Activated CD8-positive, alpha-beta memory T cell treated with anti-CD3 and anti-CD28 coated beads, Interleukin-2, amount 50 U/mL, for 24 hours (primary cell): ENCODE data around the gene DYRK2.
"Not testable (repeated sequence)": the region's sequence is repeated elsewhere in the genome, so short reads cannot be mapped to it uniquely, and the experiment has no call there.

Source experiments
- DNase-seq: peaks from one replicate; pipeline ENCODE4 v3.0.0-alpha.2; 2020; ENCODE audit errors: extremely low read depth

DYRK2 gene

DNA sequence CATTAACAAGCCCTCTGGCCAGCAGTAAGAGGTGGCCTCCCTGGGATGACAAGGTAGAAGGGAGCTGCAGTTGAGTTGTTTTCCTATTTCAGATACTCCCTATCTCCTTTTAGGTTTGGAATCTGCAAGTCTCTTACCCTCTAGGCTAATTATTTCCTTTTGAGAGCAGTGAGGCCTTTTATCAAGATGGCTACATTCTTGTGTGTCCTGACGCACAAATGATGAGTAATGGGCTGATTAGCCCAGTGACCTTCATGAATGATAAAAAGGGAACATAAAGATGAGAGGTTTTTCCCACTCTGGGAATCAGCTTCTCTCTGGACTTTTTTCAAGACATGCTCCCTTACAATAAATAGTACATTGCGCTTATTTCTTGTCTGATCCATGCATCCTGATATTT, 22.9 kb downstream of the DYRK2 start:
- no peak for DNase-seq

DNA sequence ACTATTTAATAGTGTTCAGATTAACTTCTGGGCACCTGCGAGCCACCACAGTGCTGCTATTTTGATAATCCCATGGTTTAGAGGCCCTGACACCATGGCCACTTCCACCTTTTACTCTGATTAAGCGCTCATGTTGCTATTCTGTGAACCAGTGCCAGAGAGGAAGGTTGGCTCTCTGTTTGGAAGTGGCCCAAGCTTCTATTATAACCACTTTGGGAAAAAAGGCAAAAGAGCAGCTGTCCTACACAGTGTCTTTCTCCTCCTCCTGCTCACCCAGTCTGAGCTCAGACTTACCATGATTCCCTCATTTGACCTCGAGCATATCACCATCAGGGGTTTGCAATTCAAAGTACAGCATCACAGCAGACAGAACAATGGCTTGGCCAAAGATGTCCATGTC, 23.3 kb downstream of the DYRK2 start:
- no peak for DNase-seq

DNA sequence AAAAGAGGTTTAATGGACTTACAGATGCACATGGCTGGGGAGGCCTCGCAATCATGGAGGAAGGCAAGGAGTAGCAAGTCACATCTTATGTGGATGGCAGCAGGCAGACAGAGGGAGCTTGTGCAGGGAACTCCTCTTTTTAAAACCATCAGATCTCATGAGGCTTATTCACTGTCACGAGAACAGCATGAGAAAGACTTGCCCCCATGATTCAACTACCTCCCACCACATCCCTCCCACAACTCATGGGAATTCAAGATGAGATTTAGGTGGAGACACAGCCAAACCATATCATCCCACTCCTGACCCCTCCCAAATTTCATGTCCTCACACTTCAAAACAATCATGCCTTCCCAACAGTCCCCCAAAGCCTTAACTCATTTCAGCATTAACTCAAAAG, 24.0 kb downstream of the DYRK2 start:
- DNase-seq = not testable (repeated sequence)

DNA sequence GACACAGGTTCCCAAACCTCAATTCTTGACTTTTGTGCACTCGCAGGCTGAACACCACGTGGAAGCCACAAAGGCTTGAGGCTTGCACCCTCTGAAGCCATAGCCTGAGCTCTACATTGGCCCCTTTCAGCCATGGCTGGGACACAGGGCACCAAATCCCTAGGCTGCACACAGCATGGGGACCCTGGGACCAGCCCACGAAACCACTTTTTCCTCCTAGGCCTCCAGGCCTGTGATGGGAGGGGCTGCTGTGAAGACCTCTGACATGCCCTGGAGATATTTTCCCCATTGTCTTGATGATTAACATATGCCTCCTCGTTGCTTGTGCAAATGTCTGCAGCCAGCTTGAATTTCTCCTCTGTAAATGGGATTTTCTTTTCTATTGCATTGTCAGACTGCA, 25.0 kb downstream of the DYRK2 start:
- DNase-seq = not testable (repeated sequence)

DNA sequence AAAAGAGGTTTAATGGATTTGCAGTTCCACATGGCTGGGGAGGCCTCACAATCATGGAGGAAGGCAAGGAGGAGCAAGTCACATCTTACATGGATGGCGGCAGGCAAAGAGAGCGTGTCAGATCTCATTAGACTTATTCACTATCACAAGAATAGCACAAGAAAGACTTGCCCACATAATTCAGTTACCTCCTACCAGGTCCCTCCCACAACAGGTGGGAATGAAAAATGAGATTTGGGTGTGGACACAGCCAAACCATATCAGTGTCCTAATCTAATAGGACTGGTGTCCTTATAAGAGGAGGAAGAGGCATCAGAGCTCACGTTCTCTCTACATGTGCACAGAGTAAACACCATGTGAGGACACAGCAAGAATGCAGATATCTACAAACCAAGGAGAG, 25.9 kb downstream of the DYRK2 start:
- no peak for DNase-seq

DNA sequence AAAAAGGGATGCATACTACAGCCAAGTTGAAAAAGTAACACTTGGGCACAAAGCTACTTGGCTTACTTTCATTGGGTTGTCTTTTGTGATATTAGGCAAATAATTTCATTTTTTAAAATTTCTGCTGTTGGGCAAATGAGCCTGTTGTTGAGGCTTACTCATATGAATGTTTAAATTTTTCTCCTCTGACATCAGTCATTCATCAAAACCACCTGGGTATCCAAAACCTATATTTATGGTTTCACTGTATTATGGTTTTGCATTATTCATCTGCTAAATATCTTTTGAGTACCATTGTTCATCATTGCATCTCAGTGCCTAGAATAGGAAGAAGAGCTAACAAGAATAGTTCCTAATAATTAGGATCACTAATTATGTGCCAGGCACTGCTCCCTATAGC, 28.1 kb downstream of the DYRK2 start:
- DNase-seq = no peak

DNA sequence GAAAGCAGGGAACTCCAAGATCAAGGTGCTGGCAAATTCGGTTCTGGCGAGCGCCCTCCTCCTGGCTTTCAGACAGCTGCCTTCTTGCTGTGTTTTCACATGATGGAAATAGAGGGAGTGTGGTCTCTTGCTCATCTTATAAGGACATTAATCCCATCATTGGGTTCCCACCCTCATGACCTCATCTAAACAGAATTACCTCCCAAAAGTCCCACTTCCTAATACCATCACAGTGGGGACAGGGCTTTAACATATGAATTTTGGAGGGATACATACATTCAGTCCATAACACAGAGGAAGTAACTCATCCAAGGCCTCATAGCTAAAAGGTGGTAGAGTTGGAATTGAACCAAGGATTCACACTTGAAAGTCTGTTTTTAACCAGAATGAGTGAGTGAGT, 28.6 kb downstream of the DYRK2 start:
- no peak for DNase-seq

DNA sequence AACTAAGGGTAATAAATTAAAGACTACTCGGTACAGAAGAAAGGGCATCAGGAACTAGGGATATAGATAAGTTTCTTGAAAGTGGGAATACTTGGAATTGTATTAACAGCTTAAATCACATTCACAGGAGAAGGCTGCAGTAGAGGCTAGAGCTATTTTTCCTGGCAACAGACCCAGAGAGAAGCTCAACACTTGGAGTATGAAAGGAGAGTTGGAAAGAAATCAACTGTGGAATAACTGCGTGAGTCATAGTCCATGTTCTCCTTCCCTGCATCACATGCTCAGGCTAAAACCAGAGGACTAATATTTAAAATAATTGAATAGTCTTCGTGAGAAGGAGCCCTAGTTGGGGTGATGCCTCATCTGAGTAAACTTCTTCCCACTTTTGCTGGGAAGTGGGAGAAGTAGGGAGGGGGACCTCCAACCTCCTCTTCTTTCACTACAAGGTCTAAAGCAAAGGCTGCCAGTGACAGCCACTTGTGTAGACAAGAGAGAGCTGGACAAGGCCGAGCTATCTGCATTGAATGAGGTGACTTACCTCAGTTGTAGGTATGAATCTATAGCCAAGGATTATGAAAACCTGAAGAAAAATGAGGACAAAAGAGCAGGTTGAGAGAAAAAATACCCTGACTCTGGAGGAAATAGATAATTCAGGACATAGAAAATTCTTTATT, 32.7 kb downstream of the DYRK2 start:
- no peak for DNase-seq

DNA sequence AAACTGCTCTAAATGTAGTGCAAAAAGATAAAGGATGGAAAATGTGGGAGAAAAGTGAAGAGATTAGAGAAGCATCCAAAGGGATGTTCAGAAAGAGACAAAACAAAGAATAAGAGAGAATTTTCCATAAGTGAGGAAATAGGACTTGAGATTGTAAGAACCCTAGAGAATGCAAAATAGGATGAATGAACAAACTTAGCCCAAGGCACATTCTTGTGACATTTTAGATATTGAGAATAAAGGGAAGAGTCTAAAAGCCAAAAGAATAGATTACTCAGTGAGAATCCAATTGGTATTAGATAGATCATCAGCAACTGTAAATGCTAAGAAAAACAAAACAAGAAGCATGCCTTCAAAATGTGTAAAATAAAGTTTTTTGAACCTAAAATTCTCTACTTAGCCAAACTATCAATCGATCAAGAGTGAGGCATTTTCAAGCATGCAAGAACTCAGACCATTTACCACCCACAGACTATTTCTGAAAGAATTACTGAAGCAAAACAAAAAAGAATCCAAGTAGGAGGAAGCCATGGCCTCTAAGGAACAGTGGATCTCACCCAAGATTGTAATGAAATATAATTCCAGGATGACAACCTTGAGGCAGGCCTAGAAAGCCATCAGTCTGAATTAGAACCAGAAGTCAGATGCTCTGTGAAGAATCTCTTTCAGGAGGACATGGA, 33.5 kb downstream of the DYRK2 start:
- no peak for DNase-seq

DNA sequence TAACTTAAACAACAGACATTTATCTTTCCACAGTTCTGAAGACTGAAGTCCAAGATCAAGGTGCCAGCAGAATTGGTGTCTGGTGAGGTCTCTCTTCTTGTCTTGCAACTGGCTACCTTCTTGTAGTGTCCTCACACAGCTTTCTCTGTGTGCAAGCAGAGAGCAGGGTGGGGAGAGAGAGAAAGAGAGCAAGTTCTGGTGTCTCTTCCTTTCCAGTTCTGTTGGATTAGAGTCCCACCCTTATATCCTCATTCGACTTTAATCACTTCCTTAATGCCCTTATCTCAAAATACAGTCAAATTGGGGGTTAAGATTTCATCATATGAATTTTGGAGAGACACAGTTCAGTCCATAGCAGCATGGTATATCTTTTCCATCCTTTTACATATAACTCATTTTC, 40.8 kb downstream of the DYRK2 start:
- DNase-seq = no peak

DNA sequence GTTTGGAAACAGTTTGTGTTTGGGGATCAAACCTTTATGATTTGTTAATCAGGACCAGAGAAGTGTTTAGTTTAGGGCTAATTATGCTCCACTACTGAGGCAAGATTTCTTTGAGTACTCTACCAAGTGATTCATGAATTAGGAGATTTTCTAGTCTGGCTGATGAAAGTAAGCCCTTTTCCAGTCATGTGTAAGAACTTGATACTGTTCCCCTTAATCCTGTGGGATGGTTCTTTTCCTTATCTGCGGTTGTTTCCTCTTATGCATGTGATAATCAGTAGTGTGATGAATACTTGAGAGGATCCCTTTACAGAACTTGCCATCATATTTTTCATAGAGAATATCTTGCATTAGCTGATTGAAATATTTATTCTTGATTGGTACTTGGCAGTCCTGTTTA, 42.1 kb downstream of the DYRK2 start:
- no peak for DNase-seq

DNA sequence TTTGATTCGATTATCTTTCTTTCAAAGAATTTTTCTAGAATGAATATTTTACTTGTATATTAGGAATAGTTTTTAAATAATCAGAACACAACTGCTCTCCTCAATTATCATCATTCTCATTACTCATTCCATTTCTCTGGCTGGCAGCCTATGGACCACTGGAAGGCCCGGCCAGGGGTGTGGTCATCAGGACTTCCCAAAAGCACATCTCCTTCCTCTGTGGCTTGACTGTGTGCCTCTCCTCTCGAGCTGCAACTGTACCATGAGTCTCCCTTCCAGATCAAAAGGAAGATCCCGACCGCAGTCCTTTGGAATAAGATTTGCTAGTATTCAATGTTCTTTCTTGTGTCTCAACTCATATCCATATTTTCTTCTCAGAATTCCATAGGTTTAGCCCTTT, 42.7 kb downstream of the DYRK2 start:
- no peak for DNase-seq

DNA sequence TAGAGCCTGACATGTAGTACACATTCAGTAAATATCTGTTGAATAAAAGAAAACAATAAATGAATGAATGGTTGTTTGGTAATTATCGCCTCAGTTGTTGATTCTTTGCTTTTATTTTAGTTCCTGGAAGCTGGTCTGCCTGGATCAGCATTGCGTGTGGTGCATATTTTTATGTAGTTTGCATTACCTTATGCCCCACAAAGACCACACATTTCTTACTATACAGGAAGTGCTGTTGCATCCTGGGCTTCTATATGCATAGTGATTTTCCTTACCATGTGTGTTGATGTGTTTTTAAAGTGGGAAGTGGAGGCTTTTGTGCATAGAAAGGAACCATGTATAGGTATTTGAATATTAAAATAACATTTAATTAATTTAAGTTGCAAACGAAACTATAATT, 43.6 kb downstream of the DYRK2 start:
- DNase-seq = no peak

DNA sequence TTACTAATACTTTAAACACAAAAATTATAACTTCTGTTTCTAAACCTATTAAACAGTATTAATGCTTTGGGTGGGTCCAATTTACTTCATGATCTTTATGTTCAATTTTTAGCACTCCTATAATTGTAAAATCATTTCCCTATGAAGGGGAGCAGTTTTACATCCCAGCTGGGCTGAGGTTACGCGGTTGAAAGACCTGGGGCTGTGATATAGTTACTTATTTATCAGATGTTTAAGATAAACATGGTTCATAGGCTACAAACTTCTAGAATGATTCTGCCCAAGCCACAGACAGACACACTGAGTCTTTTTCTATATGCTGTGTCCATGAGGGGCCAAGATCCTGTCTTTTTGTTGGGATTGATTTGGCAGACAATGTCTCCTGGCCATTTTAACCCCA, 44.4 kb downstream of the DYRK2 start:
- DNase-seq = no peak

DNA sequence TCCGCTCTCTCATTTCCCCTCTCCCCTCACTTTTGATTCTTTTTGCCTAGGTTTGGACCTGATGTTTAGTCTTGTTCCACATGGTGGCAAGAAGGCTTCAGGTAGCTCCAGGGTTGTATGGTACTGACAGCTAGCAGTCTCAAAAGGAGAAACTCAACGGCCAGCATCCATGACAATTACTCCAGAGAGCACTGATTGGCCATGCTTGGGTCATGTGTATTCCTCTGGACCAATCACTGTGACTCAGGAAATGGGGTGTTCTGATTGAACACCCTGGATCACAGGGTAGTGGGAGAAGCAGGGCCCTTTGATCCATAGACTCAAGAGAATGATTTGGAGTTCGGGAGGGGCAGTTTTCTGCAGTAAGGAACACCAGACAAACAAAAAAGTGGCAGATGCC, 45.3 kb downstream of the DYRK2 start:
- DNase-seq = no peak

DNA sequence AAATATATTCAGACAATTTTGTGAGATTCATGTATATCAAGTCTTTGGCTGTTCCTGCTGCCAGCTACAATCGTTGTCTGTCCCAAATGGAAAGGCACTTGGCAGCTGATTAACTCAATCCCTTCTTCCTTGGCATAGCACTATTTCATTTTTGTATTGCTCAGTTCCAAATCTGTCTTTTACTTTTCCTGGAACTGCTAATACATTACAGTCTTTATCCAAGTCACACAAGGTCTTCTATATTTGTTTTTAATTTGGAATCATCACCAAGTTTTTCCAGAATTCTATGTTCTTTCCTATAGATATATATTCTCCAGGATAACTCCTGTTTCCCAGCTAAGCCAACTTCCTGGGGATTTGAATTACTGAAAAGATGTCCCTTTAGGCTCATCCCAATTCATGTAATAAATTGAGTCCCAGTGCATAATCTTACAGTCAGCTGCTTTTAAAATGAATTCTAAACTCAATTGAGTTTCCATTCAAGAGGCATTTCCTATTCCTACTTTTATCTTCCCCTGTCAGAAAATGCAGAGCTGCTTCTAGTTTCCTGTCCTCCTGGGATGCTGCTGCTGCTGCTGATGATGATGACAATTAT, 45.9 kb downstream of the DYRK2 start:
- DNase-seq = no peak

DNA sequence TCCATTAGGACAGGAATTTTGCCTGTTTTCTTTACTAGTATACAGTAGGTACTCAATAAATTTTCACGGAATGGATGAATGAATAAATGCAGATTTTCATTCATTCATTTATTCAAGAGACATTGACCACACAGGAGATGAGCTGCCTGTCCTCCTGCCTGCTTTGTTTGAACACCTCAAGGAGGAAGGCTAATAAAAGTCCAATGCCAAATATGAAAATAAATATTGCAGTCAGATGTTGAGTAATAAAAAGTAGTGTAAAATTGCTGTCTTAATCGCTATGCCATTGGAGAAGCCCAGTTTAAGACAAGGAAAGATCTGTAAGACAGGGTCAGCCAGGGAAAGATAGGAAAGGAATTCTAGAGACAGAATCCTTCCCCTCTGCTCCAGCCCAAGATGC, 47.4 kb downstream of the DYRK2 start:
- DNase-seq = no peak

DNA sequence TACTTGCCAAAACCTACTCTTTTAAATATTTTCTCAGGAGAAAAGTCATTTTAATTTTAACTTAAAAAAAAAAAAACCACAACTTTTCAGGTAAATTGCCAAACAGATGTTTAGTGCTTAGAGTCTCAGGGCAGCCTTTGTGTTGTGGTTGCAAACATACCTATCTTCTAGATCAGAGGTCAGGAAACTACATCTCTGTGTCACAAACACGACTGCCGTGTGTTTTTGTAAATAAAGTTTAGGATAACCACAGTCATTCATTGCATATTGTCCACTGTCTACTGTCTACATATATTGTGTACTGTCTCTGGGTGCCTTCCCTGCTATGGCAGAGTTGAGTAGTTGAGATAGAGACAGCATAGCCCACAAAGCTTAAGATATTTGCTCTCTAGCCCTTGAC, 48.9 kb downstream of the DYRK2 start:
- no peak for DNase-seq

DNA sequence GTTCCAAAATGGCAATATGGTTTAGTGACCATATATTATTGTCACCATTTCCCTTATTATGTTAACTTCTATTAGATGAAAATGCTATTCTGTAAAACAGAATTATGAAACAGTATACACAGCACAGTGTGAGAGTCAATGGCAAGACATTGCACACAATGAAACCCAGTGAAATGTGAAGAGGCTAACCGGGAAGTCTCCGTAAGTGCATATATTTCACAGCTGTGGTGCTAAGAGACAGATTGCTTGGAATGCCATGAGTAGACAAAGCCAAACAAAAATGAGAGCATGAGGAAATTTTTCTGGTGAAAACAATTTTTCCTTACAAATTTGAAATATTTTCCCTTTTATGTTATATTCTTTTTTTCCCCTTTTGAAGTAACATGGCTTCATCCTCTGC, 49.4 kb downstream of the DYRK2 start:
- DNase-seq = no peak

DNA sequence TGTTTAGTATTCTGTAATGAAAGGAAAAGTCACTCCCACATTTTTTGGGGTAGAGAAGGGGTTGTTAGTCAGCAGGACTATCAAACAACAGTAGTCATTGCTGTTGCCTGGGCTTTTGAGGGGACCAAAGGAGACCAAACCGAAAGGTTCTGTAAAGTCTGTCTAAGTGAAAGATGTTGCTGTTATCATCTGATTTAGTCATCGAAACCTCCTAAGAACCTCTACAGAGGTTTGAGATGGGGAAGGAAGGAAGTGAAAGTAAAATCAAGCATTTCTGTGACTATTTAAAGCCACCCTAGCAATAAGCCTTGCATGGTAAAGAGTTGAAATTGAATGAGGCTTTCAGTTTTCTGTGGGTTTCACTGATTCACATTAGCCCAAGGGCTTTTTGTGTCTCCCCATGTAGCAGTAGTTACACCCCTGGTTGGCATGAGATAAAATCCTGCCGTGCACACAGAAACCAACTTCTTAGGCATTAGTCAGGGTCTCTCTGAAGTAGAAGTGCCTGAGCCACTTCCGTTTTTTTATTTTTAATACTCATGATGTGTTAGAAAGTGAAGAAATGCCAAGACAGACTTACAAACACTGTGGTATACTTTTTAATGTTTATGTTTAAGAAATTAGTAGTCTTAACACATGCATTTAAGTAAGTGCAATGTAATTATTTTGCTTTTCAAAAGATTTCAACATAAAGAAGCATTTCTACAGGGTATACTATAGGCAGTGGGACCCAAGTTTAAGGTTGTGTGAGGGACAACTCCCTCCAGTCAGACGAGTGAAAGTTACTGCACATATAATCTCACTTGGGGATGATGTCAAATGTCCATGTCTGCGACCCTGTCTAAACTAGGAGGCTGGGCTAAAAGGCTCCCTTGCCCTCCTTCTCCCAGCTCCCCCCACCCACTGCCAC, 50.4 kb downstream of the DYRK2 start:
- DNase-seq = peak; percentile 33

DNA sequence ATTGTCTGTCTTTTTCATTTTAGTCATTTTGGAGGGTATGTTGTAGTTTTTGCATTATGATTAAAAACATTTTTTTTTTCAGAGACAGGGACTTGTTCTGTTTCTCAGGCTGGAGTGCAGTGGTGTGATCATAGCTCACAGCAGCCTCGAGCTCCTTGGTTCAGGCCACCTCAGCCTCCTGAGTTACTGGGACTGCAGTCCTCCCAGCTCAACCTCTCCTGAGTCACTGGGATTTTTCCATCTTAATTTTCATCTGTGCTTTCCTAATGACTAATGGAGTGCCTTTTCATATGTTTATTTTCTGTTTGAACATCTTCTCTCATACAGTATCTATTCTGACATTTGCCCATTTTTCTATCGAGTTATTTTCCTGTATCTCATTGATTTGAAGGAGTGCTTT, 52.6 kb downstream of the DYRK2 start:
- no peak for DNase-seq

DNA sequence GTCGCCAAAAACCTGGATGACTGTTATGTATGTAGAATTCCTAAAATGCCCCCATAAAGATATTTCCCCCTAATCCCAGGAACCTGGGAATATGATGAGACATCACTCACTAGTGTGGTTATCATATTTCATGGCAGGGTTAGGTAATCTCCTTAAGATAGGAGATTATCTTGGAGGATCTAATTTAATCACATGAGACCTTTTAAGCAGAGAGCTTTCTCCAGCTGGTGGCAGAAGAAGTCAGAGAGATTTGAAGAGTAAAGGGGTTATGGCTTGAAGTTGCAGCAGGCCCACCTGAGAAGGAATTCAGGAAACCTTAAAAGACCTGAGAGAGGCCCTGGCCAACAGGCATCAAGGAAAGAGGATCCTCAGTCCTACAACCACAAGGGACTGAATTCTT, 53.6 kb downstream of the DYRK2 start:
- DNase-seq = no peak

DNA sequence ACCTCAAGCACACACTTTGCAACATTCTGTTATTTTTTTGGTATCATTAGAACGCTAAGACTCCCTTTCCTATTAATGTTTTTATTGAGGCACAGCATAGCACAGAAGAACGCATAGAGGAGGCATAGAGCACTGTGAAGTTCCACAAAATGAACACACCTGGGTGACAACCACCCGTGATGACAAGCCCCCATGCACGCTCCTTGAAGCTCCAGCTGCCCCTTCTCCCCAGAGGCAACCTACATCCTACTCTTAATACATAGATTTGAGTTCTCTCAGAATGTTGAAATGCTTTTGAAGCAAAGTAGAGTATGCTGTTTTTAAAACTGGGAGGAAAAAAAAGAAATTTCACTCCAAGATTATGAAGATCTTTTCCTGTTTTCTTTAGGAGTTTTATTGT, 55.5 kb downstream of the DYRK2 start:
- no peak for DNase-seq
